HUDEP-2 (cell line): ENCODE results near the gene CIDEA.

ENCODE experiments used
- DNase-seq, 76 experiments: peaks; one replicate each; lab custom pipeline; 2025; ENCODE audit not compliant: unreplicated experiment in 76 of 76; lab: John Stamatoyannopoulos, UW

Gene CIDEA

GRCh38 chr18:12271376-12272235 is 17.4 kb downstream of the CIDEA start:
- peak in 68 of 76 experiments; percentile 7 to 94 (median 52) for DNase-seq

DNA sequence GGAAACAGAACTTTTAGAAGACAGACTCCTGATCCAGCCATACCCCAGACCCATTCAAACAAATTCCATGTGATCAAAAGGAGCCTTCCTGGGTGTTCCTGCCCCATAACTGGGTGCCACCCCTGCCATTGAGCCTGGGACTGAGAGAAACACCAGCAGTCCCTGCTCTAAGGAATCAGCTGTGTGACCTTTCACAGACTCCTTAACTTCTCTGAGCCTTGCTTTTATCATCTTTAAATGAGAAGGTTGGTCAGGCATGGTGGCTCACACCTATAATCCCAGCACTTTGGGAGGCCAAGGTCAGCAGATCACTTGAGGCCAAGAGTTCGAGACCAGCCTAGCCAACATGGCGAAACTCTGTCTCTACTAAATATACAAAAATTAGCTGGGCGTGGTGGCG is 20.6 kb downstream of the CIDEA start:
- no peak for DNase-seq

DNA sequence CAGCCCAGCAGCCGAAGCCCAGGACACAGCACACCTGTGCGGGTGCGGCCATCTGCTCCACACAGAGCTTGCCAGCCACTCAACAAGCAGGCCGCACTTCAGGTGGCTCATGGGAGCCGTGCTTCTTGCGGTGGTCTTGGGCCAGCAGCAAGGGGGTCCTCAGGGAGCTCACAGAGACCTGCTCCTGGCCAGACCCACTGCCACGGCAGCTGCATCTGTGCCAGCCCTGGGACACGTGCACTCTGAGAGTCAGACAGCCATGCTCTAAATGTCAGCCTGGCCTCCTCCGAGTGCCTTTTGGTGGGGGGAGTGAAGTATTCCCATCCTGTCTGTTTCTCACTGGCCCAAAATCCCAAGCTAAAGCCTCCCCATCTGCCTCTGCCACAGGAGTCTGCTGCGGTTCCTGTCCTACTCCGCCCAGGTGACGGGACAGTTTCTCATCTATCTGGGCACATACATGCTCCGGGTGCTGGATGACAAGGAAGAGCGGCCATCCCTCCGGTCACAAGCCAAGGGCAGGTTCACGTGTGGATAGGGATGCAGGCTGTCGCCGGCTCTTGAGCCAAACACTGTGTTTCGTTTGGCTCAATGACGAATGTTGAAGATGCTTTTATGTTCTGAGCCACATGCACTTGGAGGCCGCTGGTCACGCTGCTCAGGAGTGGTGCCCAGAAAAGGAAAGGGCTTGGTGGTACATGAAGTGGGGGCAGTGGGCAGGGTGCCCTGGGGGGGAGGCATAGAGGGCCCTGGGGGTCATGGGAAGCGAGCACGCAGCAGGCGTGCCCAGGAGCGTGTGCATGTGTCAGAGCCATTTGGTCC is 22.8 kb downstream of the CIDEA start:
- DNase-seq: no peak

GRCh38 chr18:12278215-12278671 is 24.1 kb downstream of the CIDEA start:
- DNase-seq: peak in 2 of 76 experiments; percentile 14 to 24

- DNase-seq: no peak
Measured at GRCh38 chr18:12278741-12279682, 24.9 kb downstream of the CIDEA start.

- DNase-seq: no peak
Measured at GRCh38 chr18:12279781-12280531, 25.8 kb downstream of the CIDEA start.

DNA sequence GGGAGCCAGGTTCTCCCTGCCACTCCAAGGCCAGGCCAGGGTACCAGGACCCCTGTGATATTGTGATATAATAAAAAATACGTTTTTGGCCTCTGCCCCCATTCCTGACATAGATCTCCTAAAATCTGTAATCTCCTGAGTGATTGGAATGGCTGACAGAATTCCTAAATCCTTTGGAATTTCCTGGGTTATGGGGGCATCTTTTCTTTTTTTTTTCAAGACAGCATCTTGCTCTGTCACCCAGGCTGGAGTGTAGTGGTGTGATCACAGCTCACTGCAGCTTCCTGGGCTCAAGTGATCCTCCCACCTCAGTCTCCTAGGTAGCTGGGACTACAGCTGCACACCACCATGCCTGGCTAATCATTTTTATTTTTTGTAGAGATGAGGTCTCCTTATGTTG is 27.7 kb downstream of the CIDEA start:
- DNase-seq: no peak

DNA sequence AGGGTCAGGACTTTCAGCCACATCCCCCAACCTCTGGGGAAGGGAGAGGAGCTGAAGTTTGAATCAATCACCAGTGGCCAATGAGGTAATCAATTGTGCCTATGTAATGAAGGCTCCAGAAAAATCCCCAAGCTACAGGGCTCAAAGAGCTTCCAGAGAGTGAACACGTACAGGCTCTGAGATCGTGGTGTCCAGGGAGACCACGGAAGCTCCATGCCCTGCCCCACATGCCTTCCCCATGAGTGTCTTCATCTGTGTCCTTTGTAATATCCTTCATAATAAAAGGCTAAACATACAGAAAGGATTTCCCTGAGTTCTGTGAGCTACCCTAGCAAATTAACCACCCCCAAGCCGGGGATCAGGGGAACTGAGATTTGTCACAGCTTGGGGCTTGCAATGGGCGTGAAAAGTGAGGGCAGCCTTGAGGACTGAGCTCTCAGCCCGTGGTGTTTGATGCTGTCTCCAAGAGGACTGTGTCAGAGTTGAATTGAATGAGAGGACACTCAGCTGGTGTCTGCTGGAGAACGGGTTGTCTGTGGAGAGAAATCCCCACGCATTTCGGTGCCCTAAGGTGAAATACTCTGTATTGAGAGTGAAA is 28.4 kb downstream of the CIDEA start:
- DNase-seq: no peak

- peak in 6 of 76 experiments; percentile 5 to 37 (median 12) for DNase-seq
Measured at GRCh38 chr18:12283256-12283655, 29.1 kb downstream of the CIDEA start.

DNA sequence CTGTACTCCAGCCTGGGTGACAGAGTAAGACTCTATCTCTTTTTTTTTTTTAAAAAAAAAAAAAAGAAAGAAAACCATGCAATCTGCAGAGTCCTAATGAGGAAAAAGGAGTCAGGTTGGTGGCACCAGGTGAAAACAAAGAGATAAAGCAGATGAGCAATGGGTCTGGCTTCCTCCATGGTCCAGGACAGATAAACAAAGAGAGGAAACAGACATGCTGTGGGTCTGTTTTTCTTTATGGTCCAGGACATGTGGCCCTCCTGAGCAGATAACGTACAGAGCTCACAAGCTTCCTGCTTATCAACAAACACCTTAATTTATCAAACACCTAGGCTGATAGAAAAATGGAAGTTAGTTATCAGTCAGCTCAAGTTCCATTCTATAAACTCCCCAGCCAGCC is 29.5 kb downstream of the CIDEA start:
- peak in 6 of 76 experiments; percentile 1 to 60 (median 26) for DNase-seq

DNA sequence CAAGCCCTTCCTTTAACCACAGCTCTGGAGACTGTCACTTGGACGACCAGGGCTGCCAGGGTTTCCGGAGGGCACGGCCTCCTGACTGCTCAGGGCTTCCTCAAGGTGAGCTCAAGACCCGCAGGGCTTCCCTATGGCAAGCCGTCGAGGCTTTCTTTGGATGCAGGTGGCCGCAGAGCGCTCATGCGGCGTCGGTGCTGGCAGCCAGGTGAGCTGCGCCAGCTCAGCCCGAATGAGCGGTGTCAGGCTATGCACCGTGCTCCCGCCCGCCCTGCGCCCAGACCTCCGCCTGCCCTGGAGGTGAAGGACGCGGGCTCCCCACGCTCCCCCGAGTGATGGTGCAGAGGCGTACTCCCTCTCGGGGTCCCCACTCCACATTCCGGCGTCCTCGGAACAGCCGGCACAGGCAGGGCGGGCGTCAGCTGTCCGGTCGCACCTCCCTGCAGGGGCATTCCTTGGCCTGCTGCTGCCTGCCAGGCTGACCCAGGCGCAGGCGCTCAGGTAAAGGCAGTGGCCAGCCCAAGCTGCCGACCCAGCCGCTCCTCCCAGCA is 33.0 kb downstream of the CIDEA start:
- no peak for DNase-seq

DNA sequence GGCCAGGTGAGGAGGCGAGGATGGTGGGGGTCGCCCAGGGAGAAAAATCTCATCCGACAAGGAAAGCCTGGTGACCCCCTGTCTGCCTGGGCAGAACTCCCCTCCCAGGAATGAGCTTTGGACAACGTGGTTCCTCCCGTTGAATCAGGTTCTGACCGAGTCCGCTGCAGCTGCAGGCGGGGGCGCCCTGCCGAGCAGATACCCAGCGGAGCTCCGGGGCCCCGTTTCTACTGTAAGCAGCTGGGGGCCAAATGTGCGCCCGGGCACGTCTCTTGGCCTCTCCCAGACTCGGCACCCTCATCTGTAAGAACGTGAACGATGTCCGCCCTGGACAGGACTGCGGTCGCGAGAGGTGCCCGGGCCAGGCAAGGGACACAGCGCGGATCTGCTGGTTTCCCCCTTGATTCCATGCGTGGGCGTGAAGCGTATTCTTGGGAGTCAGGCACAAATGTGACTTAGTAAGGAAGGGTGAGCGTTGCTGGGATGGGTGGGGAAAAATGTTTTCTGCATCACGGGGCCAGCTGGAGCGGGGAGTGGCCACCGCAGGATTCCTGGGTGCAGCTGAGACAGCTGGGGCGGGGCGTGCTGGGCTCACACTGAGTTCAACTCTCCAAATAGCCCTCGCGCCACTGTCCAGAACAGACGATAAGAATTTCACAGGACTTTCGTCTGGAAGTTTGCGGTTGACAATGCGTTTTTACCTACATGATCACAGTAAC is 33.7 kb downstream of the CIDEA start:
- DNase-seq: peak in 21 of 76 experiments; percentile 2 to 55 (median 29)

DNA sequence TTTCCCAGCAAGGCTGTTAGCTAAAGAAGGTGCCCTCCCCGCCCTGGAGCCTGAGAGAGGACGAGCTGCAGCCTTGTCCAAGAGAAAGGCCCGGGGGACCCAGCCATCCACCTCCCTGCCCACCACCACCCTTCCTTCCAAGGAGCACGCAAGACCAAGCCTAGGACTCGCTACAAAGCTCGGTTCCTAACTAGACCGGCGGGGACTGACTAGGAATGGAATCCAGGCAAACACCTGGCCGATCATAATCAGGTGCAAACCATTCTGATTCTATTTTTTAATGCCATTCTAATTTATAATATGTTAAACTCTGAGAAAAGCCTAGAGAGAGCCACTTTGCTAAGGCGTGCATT is 34.2 kb downstream of the CIDEA start:
- DNase-seq: no peak

- no peak for DNase-seq
Measured at GRCh38 chr18:12290086-12290485, 35.9 kb downstream of the CIDEA start.

DNA sequence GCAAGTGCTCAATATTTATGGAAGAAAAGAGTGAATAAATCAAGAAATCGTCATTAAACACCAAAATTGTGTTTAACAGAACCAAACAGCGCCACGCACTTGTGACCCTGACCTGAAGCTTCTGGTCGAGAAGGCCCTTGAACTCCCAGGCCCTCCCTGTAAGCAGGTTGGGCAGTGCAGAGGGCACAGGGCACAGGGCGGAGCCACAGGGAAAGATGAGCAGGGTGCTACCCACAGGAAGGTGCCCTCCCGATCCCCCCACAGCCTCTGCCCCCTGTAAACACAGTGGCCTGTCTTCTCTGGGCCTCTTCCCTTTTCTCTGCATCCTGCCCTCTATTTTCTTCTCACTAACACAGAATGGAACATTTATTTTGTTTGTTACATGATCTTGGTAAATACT is 37.0 kb downstream of the CIDEA start:
- DNase-seq: no peak

DNA sequence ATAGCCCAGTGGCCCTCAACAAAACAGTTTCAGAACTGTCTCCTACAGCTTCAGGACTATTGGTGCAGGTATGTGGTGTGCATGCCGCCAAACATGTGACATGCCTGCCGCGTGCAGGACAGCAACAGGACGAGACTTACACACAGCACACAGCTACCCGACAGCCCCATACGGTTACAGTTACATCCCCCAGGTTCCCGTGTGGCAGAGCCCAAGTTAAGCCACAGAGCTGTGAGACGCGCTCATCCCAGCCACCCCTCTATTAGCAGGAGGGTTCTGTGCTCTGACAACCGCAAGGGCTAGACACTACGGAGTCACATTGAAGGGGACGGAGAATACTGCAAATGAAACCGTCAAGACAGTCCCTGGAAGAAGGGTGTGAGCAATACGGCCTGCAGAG is 37.5 kb downstream of the CIDEA start:
- no peak for DNase-seq

DNA sequence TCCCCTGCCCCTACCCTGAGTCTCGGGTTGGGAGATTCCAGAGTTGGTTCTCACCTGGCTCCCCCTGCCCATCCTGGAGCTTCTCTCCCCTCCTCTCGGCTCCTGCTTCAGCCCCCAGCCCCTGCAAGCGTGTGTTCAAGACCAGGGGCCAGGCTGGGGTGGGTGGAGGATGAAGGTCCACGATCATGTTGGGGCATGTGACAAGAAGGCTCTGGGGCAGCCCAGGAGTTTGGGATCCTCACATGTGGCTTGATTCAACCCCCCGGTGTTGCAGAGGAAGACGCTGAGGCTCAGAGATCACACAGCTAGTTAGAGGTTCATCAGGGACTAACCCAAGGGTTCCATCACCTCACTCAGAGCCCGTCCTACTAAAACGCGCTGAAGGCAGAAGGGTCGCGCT is 39.7 kb downstream of the CIDEA start:
- no peak for DNase-seq

DNA sequence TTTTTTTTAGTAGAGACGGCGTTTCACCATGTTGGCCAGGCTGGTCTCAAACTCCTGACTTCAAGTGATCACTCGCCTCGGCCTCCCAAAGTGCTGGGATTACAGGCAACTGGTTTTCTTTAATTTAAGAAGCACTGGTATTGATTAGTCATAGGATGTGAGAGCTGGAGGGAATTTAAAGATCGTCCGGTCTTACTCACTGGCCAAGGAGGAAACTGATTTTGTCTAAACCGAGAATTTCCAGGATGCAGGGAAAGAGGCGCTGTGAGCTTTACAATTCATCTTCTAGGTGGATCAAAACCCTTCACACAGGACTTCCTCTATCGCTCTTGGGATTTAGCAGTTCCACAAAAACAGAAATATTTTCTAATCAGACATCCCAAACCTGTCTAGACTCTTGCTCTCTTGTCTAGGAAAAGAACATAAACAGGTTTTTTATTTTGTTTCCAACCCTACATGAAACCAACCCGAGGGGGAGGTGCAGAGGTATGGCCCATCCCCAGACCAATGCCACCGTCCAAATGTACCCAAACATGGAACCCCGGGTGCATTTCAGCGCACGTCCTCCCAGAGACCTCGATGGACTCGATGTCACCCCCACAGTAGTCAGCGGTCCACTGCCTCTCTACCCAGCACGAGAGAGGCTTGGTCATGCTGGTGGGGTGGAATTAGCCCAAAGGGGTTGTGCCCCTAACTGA is 41.4 kb downstream of the CIDEA start:
- DNase-seq: no peak
